Retinal pigment epithelial cell (primary cell): ENCODE results near the gene CBX4.

Experiments
- DNase-seq: peaks from one replicate; pipeline ENCODE4 v3.0.0-alpha.2; 2010; ENCODE audit warnings: low read depth
- H3K4me3 ChIP-seq: 2 replicates; pipeline ENCODE4 v1.5.1; 2011; ENCODE audit warnings: mild to moderate bottlenecking, low read length, control low read depth, moderate library complexity
- CTCF ChIP-seq: conservative IDR thresholded peaks from 2 replicates; pipeline ENCODE4 v1.5.1; 2011; ENCODE audit warnings: low read depth, low read length, control low read depth, inconsistent platforms

The CBX4 gene

GRCh38 chr17:79865351-79866210 is 26.3 kb upstream of the CBX4 start:
- DNase-seq, result no peak
- no peak for TF ChIP-seq CTCF
- no peak overlapping the region for H3K4me3 ChIP-seq

GRCh38 chr17:79864617-79865250 is 25.5 kb upstream of the CBX4 start:
- no peak for TF ChIP-seq CTCF
- no peak overlapping the region for H3K4me3 ChIP-seq
- no peak for DNase-seq

- TF ChIP-seq CTCF, result no peak
- H3K4me3 ChIP-seq, result no peak overlapping the region
- DNase-seq, result no peak
These were observed 24.9 kb upstream of the CBX4 start for GRCh38 chr17:79864147-79864546.

GRCh38 chr17:79862771-79863440 is 23.7 kb upstream of the CBX4 start:
- no peak overlapping the region for H3K4me3 ChIP-seq
- DNase-seq, result no peak

GRCh38 chr17:79862238-79862637 is 23.0 kb upstream of the CBX4 start:
- DNase-seq, result no peak
- no peak overlapping the region for H3K4me3 ChIP-seq
- TF ChIP-seq CTCF, result no peak

More at GRCh38 chr17:79862771-79863440, 23.7 kb upstream of the CBX4 start:
- no peak for TF ChIP-seq CTCF

GRCh38 chr17:79861413-79862216 is 22.4 kb upstream of the CBX4 start:
- no peak overlapping the region for H3K4me3 ChIP-seq
- DNase-seq, result no peak
- TF ChIP-seq CTCF, result no peak
